Hepatocyte (in vitro differentiated cells): ENCODE measurements around the gene TMEM170B. TPM values are rescaled to one million over a fixed set of nuclear protein-coding genes. Genes with fewer than 3 reads are reported as not detected.

Experiments
- DNase-seq: peaks from one replicate; pipeline ENCODE4 v3.0.0-alpha.2; 2016; ENCODE audit warnings: low spot score
- H2AFZ ChIP-seq: fragments of 200-600 bp; sonication (generic); 2 replicates; pipeline ENCODE4 v1.6.0; 2016; ENCODE audit warnings: antibody characterized with exemption, mild to moderate bottlenecking
- H3K27ac ChIP-seq: fragments of 200-600 bp; sonication (generic); 2 replicates; pipeline ENCODE4 v1.5.1; 2016; ENCODE audit warnings: mild to moderate bottlenecking
- H3K27me3 ChIP-seq: fragments of 200-600 bp; sonication (generic); 2 replicates; pipeline ENCODE4 v1.6.1; 2016
- H3K36me3 ChIP-seq: fragments of 200-600 bp; sonication (generic); replicated peaks from 2 replicates; pipeline ENCODE4 v1.5.1; 2016; ENCODE audit warnings: low read depth; ENCODE audit not compliant: insufficient read depth
- H3K4me1 ChIP-seq: fragments of 200-600 bp; sonication (generic); 2 replicates; pipeline ENCODE4 v1.5.1; 2016; ENCODE audit warnings: mild to moderate bottlenecking, moderate library complexity; ENCODE audit not compliant: insufficient read depth
- H3K4me2 ChIP-seq: fragments of 200-600 bp; sonication (generic); 2 replicates; pipeline ENCODE4 v1.6.0; 2016
- H3K4me3 ChIP-seq: fragments of 200-600 bp; sonication (generic); 2 replicates; pipeline ENCODE4 v1.5.1; 2016; ENCODE audit warnings: mild to moderate bottlenecking
- H3K79me2 ChIP-seq: fragments of 200-600 bp; sonication (generic); 2 replicates; pipeline ENCODE4 v1.6.0; 2017; ENCODE audit warnings: mild to moderate bottlenecking
- H3K9me2 ChIP-seq: fragments of 200-600 bp; sonication (generic); replicated peaks from 2 replicates; pipeline ENCODE4 v1.6.0; 2017; ENCODE audit warnings: mild to moderate bottlenecking; ENCODE audit not compliant: insufficient read depth
- H3K9me3 ChIP-seq: fragments of 200-600 bp; sonication (generic); 2 replicates; pipeline ENCODE4 v1.5.1; 2016; ENCODE audit warnings: low read depth, mild to moderate bottlenecking
- H4K20me1 ChIP-seq: fragments of 200-600 bp; sonication (generic); 2 replicates; pipeline ENCODE4 v1.6.0; 2016; ENCODE audit warnings: mild to moderate bottlenecking; ENCODE audit not compliant: insufficient read depth, poor library complexity, severe bottlenecking
- CTCF ChIP-seq: fragments of 200-600 bp; sonication (generic); IDR thresholded peaks from 2 replicates; pipeline ENCODE4 v1.5.1; 2016; ENCODE audit warnings: antibody characterized with exemption, mild to moderate bottlenecking; ENCODE audit not compliant: poor library complexity
- EZH2 ChIP-seq: fragments of 200-600 bp; sonication (generic); IDR thresholded peaks from 2 replicates; pipeline ENCODE4 v1.6.1; 2016; ENCODE audit warnings: antibody characterized with exemption, mild to moderate bottlenecking, borderline replicate concordance
- EZH2phosphoT487 ChIP-seq: fragments of 200-600 bp; sonication (generic); IDR thresholded peaks from one replicate; pipeline ENCODE4 v1.6.1; 2018; ENCODE audit warnings: antibody characterized with exemption, mild to moderate bottlenecking, low read depth, moderate library complexity; ENCODE audit not compliant: unreplicated experiment, severe bottlenecking
- WGBS: methylation state at CpG from one replicate; pipeline ENCODE4 v1.1.6; 2016; ENCODE audit warnings: low lambda C conversion rate; ENCODE audit errors: missing lambda C conversion rate; 5-methylcytosine and 5-hydroxymethylcytosine counted together
- polyA plus RNA-seq: library from polyadenylated mRNA; unstranded; fragments of >200 nt; fragmentation: Nextera tagmentation; extraction: Ambion mirVana; gene quantifications from 2 replicates; pipeline ENCODE4 v1.2.1, GENCODE V29; 2016
- total RNA-seq: library from RNA; depleted of rRNA; stranded (reverse); fragments of >200 nt; gene quantifications from 2 replicates; pipeline ENCODE4 v1.2.3, GENCODE V29; 2014

Gene TMEM170B
- total and polyA plus RNA-seq, 2 experiments from 2014 or later: 0.82 to 6.5 TPM

GRCh38 chr6:11515763-11516162 lies 21.8 kb upstream of the TMEM170B start:
- Histone ChIP-seq H3K27me3 (no peaks in the 10 kb centered on the region), H2AFZ (no peak overlapping the region), H3K4me1 (no peaks in the 10 kb centered on the region), H3K79me2 (no peaks in the 10 kb centered on the region), H4K20me1 (no peaks in the 10 kb centered on the region), H3K9me2 (no peaks in the 10 kb centered on the region), H3K4me3 (no peak overlapping the region), H3K27ac (no peak overlapping the region), H3K4me2 (no peak overlapping the region), H3K9me3 (peaks cover 5% of the 10 kb centered on the region), H3K36me3 (no peaks in the 10 kb centered on the region)
- 90% methylated on average over 3 of the region's 3 CpGs for WGBS
- no peak for TF ChIP-seq EZH2phosphoT487
- TF ChIP-seq CTCF: no peak
- no peak for TF ChIP-seq EZH2
- no peak for DNase-seq

- H3K4me3 ChIP-seq: no peak overlapping the region
- no peak overlapping the region for H3K27ac ChIP-seq
- no peaks in the 10 kb centered on the region for H3K4me1 ChIP-seq
- WGBS: 95% methylated on average over 4 of the region's 4 CpGs
- H3K27me3 ChIP-seq: no peaks in the 10 kb centered on the region
- no peaks in the 10 kb centered on the region for H3K36me3 ChIP-seq
- no peak for TF ChIP-seq CTCF
- no peak for TF ChIP-seq EZH2
- no peak for TF ChIP-seq EZH2phosphoT487
- no peak for DNase-seq
- no peak overlapping the region for H2AFZ ChIP-seq
- no peaks in the 10 kb centered on the region for H3K79me2 ChIP-seq
- H4K20me1 ChIP-seq: no peaks in the 10 kb centered on the region
- H3K9me3 ChIP-seq: peaks cover 3% of the 10 kb centered on the region
- H3K9me2 ChIP-seq: no peaks in the 10 kb centered on the region
- no peak overlapping the region for H3K4me2 ChIP-seq
These were observed 14.5 kb upstream of the TMEM170B start for GRCh38 chr6:11522812-11523605.

GRCh38 chr6:11525468-11526155 lies 11.9 kb upstream of the TMEM170B start:
- 72% methylated on average over 2 of the region's 2 CpGs for WGBS
- H2AFZ ChIP-seq: no peak overlapping the region

More at GRCh38 chr6:11525468-11526155, 11.9 kb upstream of the TMEM170B start:
- Histone ChIP-seq H3K79me2 (no peaks in the 10 kb centered on the region), H3K4me2 (no peak overlapping the region), H3K36me3 (no peaks in the 10 kb centered on the region), H3K9me3 (no peaks in the 10 kb centered on the region), H3K27me3 (no peaks in the 10 kb centered on the region), H3K27ac (peak overlapping the region; percentile 58), H3K4me1 (no peaks in the 10 kb centered on the region), H3K4me3 (no peak overlapping the region), H4K20me1 (no peaks in the 10 kb centered on the region), H3K9me2 (no peaks in the 10 kb centered on the region)
- DNase-seq: peak; percentile 20
- no peak for TF ChIP-seq CTCF
- TF ChIP-seq EZH2phosphoT487: no peak
- no peak for TF ChIP-seq EZH2
